ENCODE data around the gene TICRR.
"Not testable (repeated sequence)": the region's sequence is repeated elsewhere in the genome, so short reads cannot be mapped to it uniquely, and the experiment has no call there.

Gene TICRR

GRCh38 chr15:89577776-89578115 is 2.5 kb downstream of the TICRR start:
- Histone ChIP-seq H3K4me3 (ENCODE audit: insufficient read depth in 1 of 2, low read depth in 1 of 2, low read length in 2 of 2) (peak overlapping the region in 1 of 2 experiments; percentile 45), H2BK12ac (ENCODE audit: low read length in 2 of 2) (no peak overlapping the region), H3K14ac (ENCODE audit: low read length in 2 of 2) (no peak overlapping the region), H2BK5ac (ENCODE audit: low read depth, low read length, poor library complexity, severe bottlenecking) (no peak overlapping the region), H3K23ac (ENCODE audit: low read length in 2 of 2) (no peak overlapping the region), H2AK5ac (ENCODE audit: low read length, severe bottlenecking) (no peak overlapping the region), H3K9me3 (ENCODE audit: control insufficient read depth, low read length) (no peaks in the 10 kb centered on the region), H2AFZ (ENCODE audit: low read depth, low read length) (no peak overlapping the region), H2BK120ac (ENCODE audit: low read depth, low read length) (no peak overlapping the region), H3K4me1 (ENCODE audit: control insufficient read depth, insufficient read depth, low read depth, low read length) (peaks cover 7% of the 10 kb centered on the region), H3K9ac (ENCODE audit: low read length) (peak overlapping the region; percentile 41), H2BK15ac (ENCODE audit: low read depth, poor library complexity, severe bottlenecking) (no peak overlapping the region), H4K8ac (ENCODE audit: low read length) (no peak overlapping the region), H3K36me3 (ENCODE audit: control insufficient read depth in 1 of 2, insufficient read depth in 2 of 2, low read depth in 1 of 2, low read length in 2 of 2) (peaks cover 0 to 3% of the 10 kb centered on the region in 2 experiments), H3K27me3 (ENCODE audit: control insufficient read depth in 1 of 2, insufficient read depth in 1 of 2, low read length in 2 of 2) (no peaks in the 10 kb centered on the region), H3K4ac (ENCODE audit: low read depth in 1 of 2, low read length in 2 of 2) (no peak overlapping the region), H3K18ac (ENCODE audit: low read depth in 1 of 2, low read length in 2 of 2) (peak overlapping the region in 1 of 2 experiments; percentile 14), H3K27ac (ENCODE audit: low read length, poor library complexity, severe bottlenecking) (no peak overlapping the region), H3K79me1 (replicated peaks; ENCODE audit: low read length, poor library complexity, severe bottlenecking) (peaks cover 17% of the 10 kb centered on the region), H3K4me2 (ENCODE audit: low read length, poor library complexity, severe bottlenecking) (no peak overlapping the region), H4K91ac (ENCODE audit: low read length) (no peak overlapping the region)
- no peak for DNase-seq
- 22% methylated on average over 3 of the region's 3 CpGs for WGBS

GRCh38 chr15:89578146-89578545 is 2.9 kb downstream of the TICRR start:
- H3K36me3 ChIP-seq (ENCODE audit: control insufficient read depth in 1 of 2, insufficient read depth in 2 of 2, low read depth in 1 of 2, low read length in 2 of 2) = peaks cover 0 to 4% of the 10 kb centered on the region in 2 experiments
- no peak overlapping the region for H2BK120ac ChIP-seq (ENCODE audit: low read depth, low read length)
- no peak overlapping the region for H4K91ac ChIP-seq (ENCODE audit: low read length)
- H2AFZ ChIP-seq (ENCODE audit: low read depth, low read length) = no peak overlapping the region
- H2AK5ac ChIP-seq (ENCODE audit: low read length, severe bottlenecking) = no peak overlapping the region
- peak overlapping the region; percentile 41 for H3K9ac ChIP-seq (ENCODE audit: low read length)
- H4K8ac ChIP-seq (ENCODE audit: low read length) = no peak overlapping the region
- H2BK15ac ChIP-seq (ENCODE audit: low read depth, poor library complexity, severe bottlenecking) = no peak overlapping the region
- no peaks in the 10 kb centered on the region for H3K9me3 ChIP-seq (ENCODE audit: control insufficient read depth, low read length)
- no peak overlapping the region for H2BK12ac ChIP-seq (ENCODE audit: low read length in 2 of 2)
- no peak for DNase-seq
- no peak overlapping the region for H3K23ac ChIP-seq (ENCODE audit: low read length in 2 of 2)
- H2BK5ac ChIP-seq (ENCODE audit: low read depth, low read length, poor library complexity, severe bottlenecking) = no peak overlapping the region
- no peaks in the 10 kb centered on the region for H3K27me3 ChIP-seq (ENCODE audit: control insufficient read depth in 1 of 2, insufficient read depth in 1 of 2, low read length in 2 of 2)
- no peak overlapping the region for H3K14ac ChIP-seq (ENCODE audit: low read length in 2 of 2)
- 62% methylated on average over 2 of the region's 2 CpGs for WGBS
- H3K4me3 ChIP-seq (ENCODE audit: insufficient read depth in 1 of 2, low read depth in 1 of 2, low read length in 2 of 2) = peak overlapping the region in 1 of 2 experiments; percentile 45
- H3K4me2 ChIP-seq (ENCODE audit: low read length, poor library complexity, severe bottlenecking) = no peak overlapping the region
- no peak overlapping the region for H3K27ac ChIP-seq (ENCODE audit: low read length, poor library complexity, severe bottlenecking)
- no peak overlapping the region for H3K4ac ChIP-seq (ENCODE audit: low read depth in 1 of 2, low read length in 2 of 2)
- H3K18ac ChIP-seq (ENCODE audit: low read depth in 1 of 2, low read length in 2 of 2) = no peak overlapping the region
- H3K4me1 ChIP-seq (ENCODE audit: control insufficient read depth, insufficient read depth, low read depth, low read length) = peaks cover 7% of the 10 kb centered on the region
- H3K79me1 ChIP-seq (replicated peaks; ENCODE audit: low read length, poor library complexity, severe bottlenecking) = peaks cover 17% of the 10 kb centered on the region

GRCh38 chr15:89580747-89581146 is 5.5 kb downstream of the TICRR start:
- H3K4me1 ChIP-seq (ENCODE audit: control insufficient read depth, insufficient read depth, low read depth, low read length); H3K9ac ChIP-seq (ENCODE audit: low read length); H3K9me3 ChIP-seq (ENCODE audit: control insufficient read depth, low read length); H3K4ac ChIP-seq (ENCODE audit: low read depth in 1 of 2, low read length in 2 of 2); H2AFZ ChIP-seq (ENCODE audit: low read depth, low read length); H2BK5ac ChIP-seq (ENCODE audit: low read depth, low read length, poor library complexity, severe bottlenecking); H2BK120ac ChIP-seq (ENCODE audit: low read depth, low read length); H3K27me3 ChIP-seq (ENCODE audit: control insufficient read depth in 1 of 2, insufficient read depth in 1 of 2, low read length in 2 of 2); H3K23ac ChIP-seq (ENCODE audit: low read length in 2 of 2); H2AK5ac ChIP-seq (ENCODE audit: low read length, severe bottlenecking); H4K8ac ChIP-seq (ENCODE audit: low read length); H3K18ac ChIP-seq (ENCODE audit: low read depth in 1 of 2, low read length in 2 of 2); DNase-seq; H4K91ac ChIP-seq (ENCODE audit: low read length); H3K27ac ChIP-seq (ENCODE audit: low read length, poor library complexity, severe bottlenecking); H2BK15ac ChIP-seq (ENCODE audit: low read depth, poor library complexity, severe bottlenecking); H3K14ac ChIP-seq (ENCODE audit: low read length in 2 of 2); H3K4me3 ChIP-seq (ENCODE audit: insufficient read depth in 1 of 2, low read depth in 1 of 2, low read length in 2 of 2); H3K4me2 ChIP-seq (ENCODE audit: low read length, poor library complexity, severe bottlenecking); H2BK12ac ChIP-seq (ENCODE audit: low read length in 2 of 2): not testable (repeated sequence)
- 100% methylated on average over 2 of the region's 2 CpGs for WGBS
- peaks cover 15% of the 10 kb centered on the region for H3K79me1 ChIP-seq (replicated peaks; ENCODE audit: low read length, poor library complexity, severe bottlenecking)
- H3K36me3 ChIP-seq (ENCODE audit: control insufficient read depth in 1 of 2, insufficient read depth in 2 of 2, low read depth in 1 of 2, low read length in 2 of 2) = peaks cover 0 to 11% of the 10 kb centered on the region in 2 experiments

GRCh38 chr15:89586651-89587050 is 11.4 kb downstream of the TICRR start:
- no peak overlapping the region for H2BK12ac ChIP-seq (ENCODE audit: low read length in 2 of 2)
- H2AFZ ChIP-seq (ENCODE audit: low read depth, low read length) = no peak overlapping the region
- H3K4me2 ChIP-seq (ENCODE audit: low read length, poor library complexity, severe bottlenecking) = no peak overlapping the region
- no peak overlapping the region for H2BK15ac ChIP-seq (ENCODE audit: low read depth, poor library complexity, severe bottlenecking)
- H4K91ac ChIP-seq (ENCODE audit: low read length) = no peak overlapping the region
- peaks cover 3% of the 10 kb centered on the region for H3K4me1 ChIP-seq (ENCODE audit: control insufficient read depth, insufficient read depth, low read depth, low read length)
- no peaks in the 10 kb centered on the region for H3K27me3 ChIP-seq (ENCODE audit: control insufficient read depth in 1 of 2, insufficient read depth in 1 of 2, low read length in 2 of 2)
- no peak overlapping the region for H2BK5ac ChIP-seq (ENCODE audit: low read depth, low read length, poor library complexity, severe bottlenecking)
- WGBS = 100% methylated on average over 2 of the region's 2 CpGs
- H3K18ac ChIP-seq (ENCODE audit: low read depth in 1 of 2, low read length in 2 of 2) = peak overlapping the region in 1 of 2 experiments; percentile 11
- H3K27ac ChIP-seq (ENCODE audit: low read length, poor library complexity, severe bottlenecking) = no peak overlapping the region
- H3K23ac ChIP-seq (ENCODE audit: low read length in 2 of 2) = no peak overlapping the region
- H3K79me1 ChIP-seq (replicated peaks; ENCODE audit: low read length, poor library complexity, severe bottlenecking) = peaks cover 25% of the 10 kb centered on the region
- no peak overlapping the region for H3K4me3 ChIP-seq (ENCODE audit: insufficient read depth in 1 of 2, low read depth in 1 of 2, low read length in 2 of 2)
- no peak overlapping the region for H3K14ac ChIP-seq (ENCODE audit: low read length in 2 of 2)
- no peaks in the 10 kb centered on the region for H3K9me3 ChIP-seq (ENCODE audit: control insufficient read depth, low read length)
- H3K4ac ChIP-seq (ENCODE audit: low read depth in 1 of 2, low read length in 2 of 2) = peak overlapping the region in 1 of 2 experiments; percentile 73
- H3K36me3 ChIP-seq (ENCODE audit: control insufficient read depth in 1 of 2, insufficient read depth in 2 of 2, low read depth in 1 of 2, low read length in 2 of 2) = peaks cover 9 to 15% of the 10 kb centered on the region in 2 experiments
- H2BK120ac ChIP-seq (ENCODE audit: low read depth, low read length) = no peak overlapping the region
- H4K8ac ChIP-seq (ENCODE audit: low read length) = peak overlapping the region; percentile 72
- no peak overlapping the region for H3K9ac ChIP-seq (ENCODE audit: low read length)
- H2AK5ac ChIP-seq (ENCODE audit: low read length, severe bottlenecking) = no peak overlapping the region
- DNase-seq = no peak

Measured in mesenchymal stem cell (in vitro differentiated cells and primary cell).